Measurements from ENCODE around the gene MRPS21. TPM values are rescaled to one million over a fixed set of nuclear protein-coding genes. Genes with fewer than 3 reads are reported as not detected.

The MRPS21 gene
- total and polyA plus RNA-seq, 2 donors from 2014 or later: 71.7 to 134 TPM

GRCh38 chr1:150281221-150281757 lies 12.4 kb upstream of the MRPS21 start:
- Histone ChIP-seq H3K9ac (ENCODE audit: low read length in 3 of 3) (peak overlapping the region; percentile 1 to 89 (median 87)), H3K4me3 (ENCODE audit: low read length in 3 of 3) (peak overlapping the region; percentile 45 to 93 (median 92)), H3K27ac (ENCODE audit: low read depth in 2 of 2, low read length in 2 of 2) (peak overlapping the region; percentile 90 to 92), H3K36me3 (ENCODE audit: control insufficient read depth in 2 of 3, insufficient read depth in 3 of 3, low read length in 3 of 3) (peaks cover 0 to 1% (median under 1%) of the 10 kb centered on the region in 3 donors), H3K4me1 (ENCODE audit: control insufficient read depth in 2 of 3, insufficient read depth in 2 of 3, low read depth in 1 of 3, low read length in 3 of 3) (peaks cover 0 to 22% (median 15%) of the 10 kb centered on the region in 3 donors), H3K9me3 (ENCODE audit: control insufficient read depth in 2 of 3, insufficient read depth in 1 of 3, low read length in 3 of 3) (no peaks in the 10 kb centered on the region), H3K27me3 (ENCODE audit: control insufficient read depth, insufficient read depth, low read length) (no peaks in the 10 kb centered on the region)
- FAIRE-seq (no peak), DNase-seq (peak in 4 of 5 donors; percentile 78 to 88 (median 82))
- intact Hi-C loops (cut with DNase I): no loop called here
- TF ChIP-seq CTCF (IDR thresholded peaks at IDR 0.05; ENCODE audit: borderline replicate concordance, extremely low read depth, insufficient read depth): peak; percentile 68

- Histone ChIP-seq H3K4me1 (ENCODE audit: control insufficient read depth in 2 of 3, insufficient read depth in 2 of 3, low read depth in 1 of 3, low read length in 3 of 3) (peaks cover 0 to 22% (median 15%) of the 10 kb centered on the region in 3 donors), H3K36me3 (ENCODE audit: control insufficient read depth in 2 of 3, insufficient read depth in 3 of 3, low read length in 3 of 3) (peaks cover 0 to 6% (median 5%) of the 10 kb centered on the region in 3 donors), H3K27me3 (ENCODE audit: control insufficient read depth, insufficient read depth, low read length) (no peaks in the 10 kb centered on the region), H3K9ac (ENCODE audit: low read length in 3 of 3) (peak within 1 kb of the TSS; percentile 66 to 89 (median 87)), H3K27ac (ENCODE audit: low read depth in 2 of 2, low read length in 2 of 2) (peak within 1 kb of the TSS; percentile 90 to 92), H3K9me3 (ENCODE audit: control insufficient read depth in 2 of 3, insufficient read depth in 1 of 3, low read length in 3 of 3) (no peaks in the 10 kb centered on the region), H3K4me3 (ENCODE audit: low read length in 3 of 3) (peak within 1 kb of the TSS; percentile 80 to 93 (median 92))
- TF ChIP-seq CTCF (IDR thresholded peaks at IDR 0.05; ENCODE audit: borderline replicate concordance, extremely low read depth, insufficient read depth): no peak
- FAIRE-seq (peak; percentile 90), DNase-seq (peak; percentile 97 to 99 (median 98))
- intact Hi-C loops (cut with DNase I): no loop called here
These were observed 11.7 kb upstream of the MRPS21 start, which contains the start of gene CIART for GRCh38 chr1:150281758-150282557. TSS of gene CIART (plus strand) at chr1:150282554. CDS start at chr1:150283268, 714 bp downstream.

GRCh38 chr1:150282558-150282958 lies 11.1 kb upstream of the MRPS21 start:
- Histone ChIP-seq H3K27ac (ENCODE audit: low read depth in 2 of 2, low read length in 2 of 2) (peak overlapping the region; percentile 39 to 51), H3K9me3 (ENCODE audit: control insufficient read depth in 2 of 3, insufficient read depth in 1 of 3, low read length in 3 of 3) (no peaks in the 10 kb centered on the region), H3K4me3 (ENCODE audit: low read length in 3 of 3) (peak overlapping the region; percentile 80 to 93 (median 81)), H3K27me3 (ENCODE audit: control insufficient read depth, insufficient read depth, low read length) (no peaks in the 10 kb centered on the region), H3K9ac (ENCODE audit: low read length in 3 of 3) (peak overlapping the region; percentile 16 to 82 (median 66)), H3K36me3 (ENCODE audit: control insufficient read depth in 2 of 3, insufficient read depth in 3 of 3, low read length in 3 of 3) (peaks cover 0 to 6% (median 5%) of the 10 kb centered on the region in 3 donors), H3K4me1 (ENCODE audit: control insufficient read depth in 2 of 3, insufficient read depth in 2 of 3, low read depth in 1 of 3, low read length in 3 of 3) (peaks cover 0 to 22% (median 15%) of the 10 kb centered on the region in 3 donors)
- intact Hi-C loops (cut with DNase I): no loop called here
- no peak for TF ChIP-seq CTCF (IDR thresholded peaks at IDR 0.05; ENCODE audit: borderline replicate concordance, extremely low read depth, insufficient read depth)
- FAIRE-seq (no peak), DNase-seq (no peak)
